Subcutaneous adipose tissue (tissue), 4 donors: Measurements from ENCODE around the gene GJA9. TPM values are rescaled to one million over a fixed set of nuclear protein-coding genes. Genes with fewer than 3 reads are reported as not detected.

Experiments used
- CTCF ChIP-seq: fragments of 450-650 bp; IDR thresholded peaks from one replicate; pipeline ENCODE4 v1.5.1; 2016; ENCODE audit warnings: low read depth, mild to moderate bottlenecking, control low read depth, antibody characterized with exemption, moderate library complexity
- total RNA-seq, 4 donors: library from RNA; depleted of rRNA; stranded (reverse); fragments of >200 nt; gene quantifications; one replicate each; pipeline ENCODE4 v1.1.0, GENCODE V29; 2016

GJA9 gene
- total RNA-seq, 4 donors from 2014 or later = not detected

GRCh38 chr1:38859561-38860453, 21.6 kb downstream of the GJA9 start, which contains the start of gene RRAGC:
TSS of gene RRAGC (minus strand) at chr1:38859772. CDS start at chr1:38859646, 126 bp downstream.
- no peak for TF ChIP-seq CTCF

GRCh38 chr1:38858833-38859560, 22.4 kb downstream of the GJA9 start:
- no peak for TF ChIP-seq CTCF

GRCh38 chr1:38852780-38853179, 28.6 kb downstream of the GJA9 start:
- TF ChIP-seq CTCF = no peak

- TF ChIP-seq CTCF = no peak
Measured at GRCh38 chr1:38848071-38848470, 33.3 kb downstream of the GJA9 start.

- no peak for TF ChIP-seq CTCF
Measured at GRCh38 chr1:38846210-38846609, 35.2 kb downstream of the GJA9 start.

- TF ChIP-seq CTCF = no peak
Measured at GRCh38 chr1:38840281-38840680, 41.1 kb downstream of the GJA9 start.

- TF ChIP-seq CTCF = no peak
Measured at GRCh38 chr1:38839363-38839762, 42.0 kb downstream of the GJA9 start.
